ENCODE results near the gene GABPB1.

GABPB1 gene

DNA sequence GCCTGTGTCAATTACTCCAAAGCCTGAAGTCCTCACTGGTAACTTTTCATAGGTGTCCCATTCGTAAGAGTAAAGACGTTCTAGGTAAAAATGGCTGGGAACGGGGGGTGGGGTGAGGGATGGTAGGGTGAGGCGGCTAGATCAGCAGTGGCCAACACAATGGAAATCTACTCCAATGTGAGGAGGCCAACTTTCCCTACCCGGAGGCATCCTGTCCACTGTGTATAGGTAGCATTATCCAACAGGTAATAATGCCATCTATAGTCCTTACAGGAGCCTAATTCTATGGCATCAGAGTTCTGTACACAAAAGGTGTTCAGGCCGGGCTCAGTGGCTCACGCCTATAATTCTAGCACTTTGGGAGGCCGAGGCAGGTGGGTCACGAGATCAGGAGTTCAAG is 118.6 kb downstream of the GABPB1 start:
- peak; percentile 11 for DNase-seq

DNA sequence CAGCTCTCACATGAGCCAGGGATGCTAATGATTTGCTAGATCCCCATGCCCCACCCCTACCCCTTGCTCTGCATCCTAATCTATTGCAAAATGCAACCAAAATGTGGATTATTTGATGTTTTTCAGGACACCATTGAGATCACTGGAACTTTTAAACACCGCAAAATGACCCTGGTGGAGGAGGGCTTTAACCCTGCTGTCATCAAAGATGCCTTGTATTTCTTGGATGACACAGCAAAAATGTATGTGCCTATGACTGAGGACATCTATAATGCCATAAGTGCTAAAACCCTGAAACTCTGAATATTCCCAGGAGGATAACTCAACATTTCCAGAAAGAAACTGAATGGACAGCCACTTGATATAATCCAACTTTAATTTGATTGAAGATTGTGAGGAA is 119.2 kb downstream of the GABPB1 start:
- peak; percentile 7 for DNase-seq

DNA sequence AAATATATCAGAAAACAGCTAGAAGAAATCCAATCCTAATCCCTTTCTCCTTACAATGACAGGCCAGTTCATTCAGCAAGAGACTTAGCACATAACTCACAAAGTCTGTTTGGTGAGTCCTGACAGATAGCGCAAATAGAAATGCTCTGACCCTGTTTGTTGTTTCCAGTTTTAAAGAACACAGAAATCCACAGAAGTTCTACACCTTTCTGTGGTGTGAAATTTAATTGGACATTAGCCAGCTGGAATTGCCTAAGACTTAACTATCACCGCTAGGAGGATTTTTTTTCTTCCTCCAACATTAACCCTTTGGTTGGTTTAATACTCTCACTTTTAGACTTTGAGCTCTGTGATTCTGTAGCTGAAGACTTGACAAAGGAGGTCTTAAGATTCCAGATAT is 120.2 kb downstream of the GABPB1 start:
- no peak for DNase-seq

DNA sequence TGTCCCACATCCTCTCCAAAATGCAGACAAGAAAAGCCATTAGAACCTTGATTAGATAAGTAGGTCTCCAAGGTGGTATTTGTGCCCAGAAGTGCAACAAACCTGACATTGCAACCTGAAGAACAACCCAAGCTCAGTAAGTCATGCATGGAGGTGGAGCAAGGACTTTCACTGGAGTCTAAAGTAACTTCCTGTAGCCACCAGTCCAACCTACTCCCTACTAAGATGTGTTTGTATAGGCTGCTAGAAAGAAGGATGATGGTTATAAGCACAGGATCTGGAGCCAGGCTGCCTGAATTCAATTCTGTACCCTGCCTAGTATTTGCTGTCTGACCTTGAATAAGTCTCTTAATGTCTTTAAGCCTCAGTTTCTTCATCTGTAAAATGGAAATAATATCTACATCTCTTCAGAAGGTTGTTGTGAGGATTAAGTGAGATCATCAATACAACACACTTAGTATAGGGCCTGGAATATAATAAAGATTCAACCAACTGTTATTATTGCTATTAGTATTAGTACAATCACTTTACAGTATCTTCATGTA is 121.7 kb downstream of the GABPB1 start:
- DNase-seq, result no peak

DNA sequence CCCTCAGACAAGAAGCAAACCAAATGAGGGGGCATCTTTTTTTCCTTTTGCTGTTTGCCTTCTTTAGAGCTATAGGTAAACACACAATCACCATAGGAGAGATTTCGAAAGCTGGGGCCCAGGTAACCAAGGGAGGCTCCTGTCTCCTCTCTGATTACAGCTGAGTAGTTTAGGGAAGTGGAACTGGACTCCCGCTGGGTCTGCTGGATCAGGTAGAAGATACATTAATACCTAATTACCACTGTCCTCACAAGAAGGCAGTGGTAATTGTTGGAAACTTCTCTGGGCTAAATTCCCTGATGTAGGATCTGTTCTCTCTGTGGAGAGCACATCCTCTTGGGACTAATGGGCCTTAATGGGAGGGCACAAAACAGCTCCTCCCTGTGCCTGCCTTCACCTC is 122.2 kb downstream of the GABPB1 start:
- DNase-seq, result peak; percentile 42

DNA sequence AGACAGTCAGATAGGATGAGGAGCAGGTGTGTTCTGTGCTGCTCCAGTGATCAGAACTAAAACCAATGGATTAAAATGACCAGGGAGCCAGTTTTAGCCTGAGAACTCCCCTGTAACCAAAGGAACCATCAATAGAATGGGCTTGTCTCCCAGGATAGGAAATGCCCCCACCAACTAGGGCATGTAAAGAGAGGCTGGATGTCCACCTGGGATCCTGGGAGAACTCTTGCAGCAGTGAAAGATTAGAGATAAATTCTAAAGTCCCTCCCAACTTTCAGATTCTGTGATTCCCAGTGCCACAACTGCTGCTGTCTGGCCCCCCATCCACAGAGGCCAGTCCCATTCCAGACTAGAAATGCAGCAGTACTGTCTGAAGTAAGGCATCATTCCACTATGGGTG is 123.2 kb downstream of the GABPB1 start:
- no peak for DNase-seq

DNA sequence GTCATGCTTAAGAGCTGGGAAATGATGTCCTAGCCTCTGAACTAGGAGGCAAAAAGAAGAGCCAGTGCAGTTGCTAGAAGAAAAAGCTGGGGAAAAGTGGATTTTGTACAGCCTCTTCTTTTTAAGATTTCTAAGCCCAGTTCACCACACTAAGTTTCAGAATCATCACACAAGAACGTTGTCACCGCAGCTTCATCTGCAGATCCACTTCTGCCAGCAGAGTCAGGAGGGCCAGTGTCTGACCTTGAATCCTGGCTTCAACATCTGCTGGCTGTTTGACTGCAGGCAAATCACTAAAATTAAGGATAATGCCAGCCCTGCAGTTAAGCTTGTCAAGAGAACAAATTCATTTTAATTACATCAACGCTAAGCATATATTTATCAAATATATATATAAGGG is 125.7 kb downstream of the GABPB1 start:
- no peak for DNase-seq

DNA sequence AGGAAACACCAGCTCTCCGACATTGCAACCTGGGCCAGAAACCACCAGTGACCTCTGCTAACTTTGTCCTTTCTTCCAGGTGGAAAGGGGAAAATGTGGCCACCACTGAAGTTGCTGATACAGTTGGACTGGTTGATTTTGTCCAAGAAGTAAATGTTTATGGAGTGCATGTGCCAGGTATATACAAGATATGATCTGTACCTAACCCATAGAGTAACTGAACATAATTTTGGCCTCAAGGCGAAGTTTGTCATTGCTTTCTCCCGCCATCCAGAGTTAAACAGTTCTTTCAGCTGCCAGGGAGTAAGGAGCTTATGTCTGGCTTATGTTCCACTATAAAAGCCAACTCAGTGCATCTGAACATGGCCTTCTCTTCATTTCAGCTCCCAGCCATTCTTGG is 126.1 kb downstream of the GABPB1 start:
- DNase-seq, result no peak

DNA sequence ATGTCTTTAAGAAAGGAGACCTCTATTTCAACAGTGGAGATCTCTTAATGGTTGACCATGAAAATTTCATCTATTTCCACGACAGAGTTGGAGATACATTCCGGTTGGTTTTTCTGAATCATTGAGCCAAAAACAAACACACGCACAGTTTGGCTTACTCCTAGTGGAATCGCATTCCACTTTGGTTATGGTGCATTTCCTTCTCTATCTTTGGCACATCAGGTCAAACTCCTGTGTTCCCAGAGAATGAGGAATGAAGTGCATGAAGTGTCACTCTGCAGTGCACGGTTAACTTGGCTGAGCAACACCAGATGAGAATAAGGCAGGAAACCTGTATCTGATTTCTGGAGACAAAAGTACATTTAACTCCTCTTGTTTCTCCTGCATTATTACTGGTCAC is 127.9 kb downstream of the GABPB1 start:
- DNase-seq, result no peak

DNA sequence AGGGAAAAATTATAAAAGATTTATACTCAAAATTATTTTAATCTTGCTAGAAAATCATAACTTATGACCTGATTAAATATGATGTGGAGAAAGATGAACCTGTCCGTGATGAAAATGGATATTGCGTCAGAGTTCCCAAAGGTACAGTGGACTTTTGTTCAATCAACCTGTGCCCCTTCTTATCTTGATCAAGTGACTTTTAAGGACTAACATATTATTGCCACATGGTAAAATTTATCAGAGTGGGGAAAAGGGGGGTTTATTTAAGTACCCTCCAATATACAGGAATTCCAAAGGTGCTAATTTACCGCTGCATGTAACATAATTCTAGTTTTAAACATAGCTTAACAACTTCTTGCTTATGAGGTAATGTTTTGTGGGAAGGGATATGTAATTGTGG is 129.1 kb downstream of the GABPB1 start:
- DNase-seq, result no peak
